ENCODE measurements around the gene MYO18A.
"Not testable (repeated sequence)": the region's sequence is repeated elsewhere in the genome, so short reads cannot be mapped to it uniquely, and the experiment has no call there.

Gene MYO18A

DNA sequence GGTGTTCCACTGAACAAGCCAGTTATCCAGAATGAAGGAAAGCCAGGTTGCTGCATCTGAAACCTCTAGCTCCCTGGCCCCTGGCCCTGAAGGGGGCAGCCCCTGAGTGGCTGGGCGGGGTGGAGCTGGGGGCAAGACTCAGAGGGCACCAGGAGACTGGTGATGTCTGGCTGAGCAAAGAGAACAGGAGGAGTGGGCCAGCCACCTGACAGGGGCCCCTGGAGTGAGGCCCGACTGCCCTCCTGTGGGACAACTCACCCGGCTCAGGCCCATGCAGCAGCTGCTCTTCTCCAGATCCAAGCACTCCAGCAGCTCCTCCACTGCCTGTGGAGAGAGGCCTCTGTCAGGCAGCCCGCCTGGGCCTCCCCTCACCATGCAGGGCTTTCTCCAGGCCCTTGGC, 76.9 kb downstream of the MYO18A start:
- DNase-seq (ENCODE audit: low read depth) = no peak

DNA sequence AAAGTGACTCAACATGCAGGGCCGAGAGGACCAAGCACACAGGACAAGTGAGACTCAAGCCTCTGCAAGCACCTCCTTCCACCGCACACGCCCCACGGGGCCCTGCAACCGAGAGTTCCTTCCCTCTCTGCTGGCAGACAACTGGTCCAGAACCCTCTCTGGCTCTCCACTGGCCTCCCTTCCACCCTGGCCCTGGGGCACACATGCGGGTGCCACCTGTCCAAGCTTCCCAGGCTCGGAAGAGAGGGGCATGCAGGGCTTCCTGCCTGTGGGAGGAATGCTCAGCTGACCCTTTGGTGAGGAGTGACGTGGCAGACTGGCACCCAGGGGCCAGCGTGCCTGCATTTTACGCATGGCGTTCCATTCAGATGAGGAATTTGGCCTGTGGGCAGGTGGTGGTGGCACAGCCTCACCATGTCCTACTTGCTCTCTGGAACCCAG, 77.4 kb downstream of the MYO18A start:
- DNase-seq (ENCODE audit: low read depth) = no peak

DNA sequence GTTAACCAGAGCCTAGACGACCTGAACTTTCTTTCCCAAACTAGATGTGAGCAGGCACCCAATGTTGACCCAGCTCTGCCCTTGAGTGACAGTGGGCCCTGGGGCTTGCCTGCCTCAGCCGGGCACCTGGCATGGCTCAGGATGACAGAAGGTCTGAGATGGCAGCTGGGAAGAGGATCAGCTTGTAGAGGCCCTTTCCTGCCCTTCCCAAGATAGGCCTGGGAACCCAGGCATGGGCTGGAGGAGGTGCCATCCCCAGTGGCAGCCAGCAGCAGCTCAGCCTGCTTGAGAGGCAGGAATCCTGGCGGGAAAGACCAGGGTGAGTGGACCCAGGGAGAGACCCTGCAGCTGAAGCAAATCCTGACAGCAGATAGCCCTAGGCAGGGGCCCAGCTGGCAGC, 78.2 kb downstream of the MYO18A start:
- DNase-seq (ENCODE audit: low read depth) = no peak

GRCh38 chr17:29100296-29100695, 79.9 kb downstream of the MYO18A start:
- no peak for DNase-seq (ENCODE audit: low read depth)

- no peak for DNase-seq (ENCODE audit: low read depth)
Measured at GRCh38 chr17:29099527-29099926, 80.7 kb downstream of the MYO18A start.

- DNase-seq (ENCODE audit: low read depth) = no peak
Measured at GRCh38 chr17:29096094-29096493, 84.1 kb downstream of the MYO18A start.

GRCh38 chr17:29095439-29095838, 84.8 kb downstream of the MYO18A start:
- DNase-seq (ENCODE audit: low read depth) = no peak

DNA sequence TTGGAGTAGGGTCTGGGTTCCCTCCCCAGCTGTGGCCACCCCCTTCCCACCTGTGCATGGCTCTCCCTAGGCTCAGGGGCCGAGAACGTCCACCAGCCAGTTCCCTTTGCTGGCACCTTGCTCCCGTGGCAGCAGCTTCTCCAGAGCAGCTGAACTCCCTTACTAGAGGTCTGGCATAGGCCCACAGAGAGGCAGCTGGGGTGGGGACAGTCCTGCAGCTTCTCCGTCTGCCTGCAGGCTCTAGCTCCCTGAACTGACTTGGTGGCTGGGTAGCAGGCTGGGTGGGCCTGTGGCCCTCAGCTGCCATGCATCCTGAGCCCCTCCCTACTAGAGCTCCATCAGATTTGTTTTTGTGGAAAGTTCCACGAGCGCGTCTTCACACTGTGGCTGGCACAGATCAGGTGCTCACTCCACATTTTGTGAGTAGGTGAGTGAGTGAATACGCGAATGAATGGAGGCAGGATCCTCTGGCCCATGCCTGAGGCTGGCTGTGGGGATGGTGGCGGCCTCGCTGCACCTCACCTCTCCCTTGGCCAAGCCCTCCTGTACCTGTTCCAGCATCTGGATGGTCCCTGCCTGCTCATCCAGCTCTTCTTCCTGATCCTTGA, 86.0 kb downstream of the MYO18A start:
- DNase-seq (ENCODE audit: low read depth) = no peak

DNA sequence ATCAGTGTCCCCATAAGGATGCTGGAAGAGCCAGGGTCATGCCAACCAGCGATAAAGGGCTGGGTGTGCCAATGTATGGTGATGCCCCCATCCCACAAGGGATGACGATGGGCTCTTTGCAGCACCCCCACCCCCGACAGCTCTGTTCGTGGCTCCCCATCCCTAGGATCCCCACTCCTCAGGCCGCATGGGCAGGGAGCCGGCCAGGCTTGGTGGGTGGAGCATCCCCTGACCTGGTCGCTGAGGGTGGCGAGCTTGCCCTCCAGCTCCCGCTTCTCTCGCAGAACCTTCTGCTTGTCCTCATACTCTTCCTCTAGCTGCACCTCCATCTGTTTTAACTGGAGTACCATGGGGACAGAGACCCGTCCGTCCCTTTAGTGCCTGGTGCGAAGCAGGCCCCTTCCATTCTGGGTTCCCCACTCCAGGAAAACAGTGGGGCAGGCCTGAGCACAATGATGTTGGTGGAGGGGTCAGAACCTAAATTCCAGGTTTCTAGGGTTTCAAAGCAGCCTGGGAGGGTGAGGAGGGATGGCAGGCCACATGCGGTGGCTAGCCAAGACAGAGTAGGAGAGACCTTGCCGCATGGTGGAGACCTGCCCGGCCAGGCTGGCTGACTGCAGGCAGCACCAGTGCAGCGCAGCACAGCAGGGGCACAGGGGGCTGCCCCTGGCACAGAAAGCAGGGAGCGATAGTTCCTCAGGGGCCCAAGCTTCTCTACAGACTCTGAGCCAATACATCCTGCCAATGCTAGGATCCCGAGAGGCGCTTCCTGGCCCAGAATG, 86.9 kb downstream of the MYO18A start:
- DNase-seq (ENCODE audit: low read depth) = no peak

DNA sequence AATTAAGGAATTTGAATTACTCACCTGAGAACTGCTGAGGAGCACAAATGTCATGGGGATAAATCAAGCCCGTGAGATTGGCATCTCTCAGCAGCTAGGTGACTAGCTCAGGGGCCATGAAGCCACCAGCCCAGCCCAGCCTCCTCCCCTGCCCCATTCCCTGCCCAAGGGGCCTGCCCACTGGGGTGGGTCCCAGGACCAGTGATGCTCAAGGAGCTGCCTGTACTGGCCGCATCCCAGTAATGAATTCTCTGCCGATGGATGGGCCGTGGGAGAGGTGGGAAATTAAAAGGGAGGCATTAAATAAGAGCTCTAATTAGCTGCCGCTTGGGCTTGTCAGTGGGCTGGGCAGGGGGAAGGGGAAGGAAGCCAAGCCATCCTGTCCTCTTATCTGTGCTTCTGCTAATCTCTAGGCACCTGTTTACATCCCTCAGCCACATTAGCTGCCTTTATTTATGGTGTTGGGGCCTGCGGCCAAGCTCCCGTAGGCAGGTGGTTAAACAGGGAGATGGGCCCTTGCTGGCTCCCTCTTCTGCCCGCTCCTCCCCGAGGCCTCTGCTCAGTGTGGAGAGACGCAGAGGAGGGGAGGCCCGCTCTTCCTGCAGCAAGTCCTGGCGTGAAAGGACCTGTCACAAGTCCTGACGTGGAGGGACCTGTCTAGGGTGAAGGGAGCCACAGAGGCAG, 88.5 kb downstream of the MYO18A start:
- no peak for DNase-seq (ENCODE audit: low read depth)

DNA sequence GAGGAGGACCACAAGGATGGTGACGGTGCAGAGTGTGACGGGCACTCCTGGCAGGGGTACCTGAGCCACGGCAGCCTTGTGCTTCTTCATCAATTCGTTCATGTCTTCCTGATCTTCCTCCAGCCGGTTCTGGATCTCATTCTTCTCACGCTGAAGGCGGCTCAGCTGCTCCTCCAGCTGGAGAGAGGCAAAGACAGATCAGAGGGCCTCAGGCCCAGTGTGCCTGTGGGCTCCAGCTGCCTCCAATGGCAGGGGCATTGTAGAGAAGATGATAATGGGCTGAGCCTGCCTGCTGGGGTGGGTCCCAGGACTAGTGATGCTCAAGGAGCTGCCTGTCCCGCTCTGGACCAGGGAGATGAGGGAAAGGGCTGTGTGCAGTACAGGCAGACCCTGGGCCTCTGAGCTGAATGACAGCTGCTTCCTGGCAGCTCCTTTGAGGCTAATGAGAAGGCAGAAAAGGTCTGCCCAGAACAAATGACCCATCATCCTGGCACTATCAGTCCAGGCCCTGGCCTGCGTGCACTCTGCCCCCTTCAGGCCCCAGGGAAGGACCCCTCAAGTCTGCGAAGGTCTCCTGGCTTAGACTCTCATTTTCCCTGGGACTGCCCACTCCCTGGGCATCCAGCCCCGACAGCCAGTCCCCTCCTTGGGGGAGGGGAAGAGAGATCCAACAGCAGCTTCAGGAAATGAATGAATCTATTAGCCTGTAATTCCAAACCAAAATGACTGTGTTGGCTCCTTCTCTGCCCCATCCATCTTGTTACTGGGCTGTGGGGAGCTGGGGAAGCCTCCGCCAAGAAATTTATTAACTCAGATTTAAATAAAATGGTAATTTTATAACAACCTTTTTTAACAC, 89.2 kb downstream of the MYO18A start:
- no peak for DNase-seq (ENCODE audit: low read depth)

- no peak for DNase-seq (ENCODE audit: low read depth)
Measured at GRCh38 chr17:29090108-29090507, 90.1 kb downstream of the MYO18A start.

GRCh38 chr17:29089601-29090044, 90.6 kb downstream of the MYO18A start:
- no peak for DNase-seq (ENCODE audit: low read depth)

GRCh38 chr17:29088782-29089181, 91.4 kb downstream of the MYO18A start:
- not testable (repeated sequence) for DNase-seq (ENCODE audit: low read depth)

- no peak for DNase-seq (ENCODE audit: low read depth)
Measured at GRCh38 chr17:29086628-29087332, 93.4 kb downstream of the MYO18A start.

- no peak for DNase-seq (ENCODE audit: low read depth)
Measured at GRCh38 chr17:29085223-29085622, 95.0 kb downstream of the MYO18A start.

GRCh38 chr17:29084541-29085146, 95.6 kb downstream of the MYO18A start:
- no peak for DNase-seq (ENCODE audit: low read depth)

- DNase-seq (ENCODE audit: low read depth) = no peak
Measured at GRCh38 chr17:29080965-29081364, 99.2 kb downstream of the MYO18A start.

DNA sequence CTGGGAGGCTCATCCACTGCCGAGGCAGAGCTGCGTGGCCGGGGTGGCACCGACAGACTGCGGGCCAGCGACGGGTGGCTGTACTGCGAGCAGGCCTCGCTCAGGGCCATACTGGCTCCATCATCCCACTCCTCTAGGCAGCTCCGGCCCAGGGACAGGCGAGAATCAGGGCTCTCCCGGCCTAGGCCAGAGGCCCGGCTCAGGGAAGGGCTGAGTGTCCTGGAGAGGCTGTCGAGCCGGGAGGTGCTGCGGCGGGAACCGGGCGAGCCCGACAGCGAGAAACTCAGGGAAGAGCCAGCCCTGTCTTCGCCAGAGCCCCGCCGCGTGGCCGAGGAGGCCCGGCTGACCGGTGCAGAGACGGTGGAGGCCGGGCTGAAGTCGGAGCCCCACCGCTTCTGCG, 99.9 kb downstream of the MYO18A start:
- no peak for DNase-seq (ENCODE audit: low read depth)

- no peak for DNase-seq (ENCODE audit: low read depth)
Measured at GRCh38 chr17:29079887-29080286, 100.3 kb downstream of the MYO18A start.

DNA sequence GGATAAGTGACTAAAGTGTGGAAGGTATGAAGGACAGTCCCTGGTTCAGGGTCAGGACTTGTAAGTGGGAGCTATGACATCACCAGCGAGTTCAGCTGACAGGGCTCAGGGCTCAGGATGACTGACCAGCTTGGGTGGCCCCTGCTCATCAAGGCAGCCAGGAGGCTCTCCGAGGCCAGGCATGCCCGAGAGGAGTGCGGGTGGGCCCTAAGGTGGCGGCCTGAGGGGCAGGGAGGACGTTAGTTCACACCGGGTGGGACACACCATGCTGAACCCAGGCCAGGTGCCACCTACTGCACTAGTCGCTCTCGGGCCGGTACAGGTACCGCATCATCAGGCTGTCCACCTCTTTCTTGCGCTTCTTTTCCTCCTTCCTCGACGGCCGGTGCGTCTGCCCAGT, 100.8 kb downstream of the MYO18A start:
- DNase-seq (ENCODE audit: low read depth) = no peak

All from non-pigmented ciliary epithelial cell (primary cell).